CD4-positive, alpha-beta T cell treated with Interleukin-4 for 1 hour (primary cell): ENCODE results near the gene LETMD1.
A peak's percentile ranks its signal among the peaks of the same experiment; 100 is the strongest.
"Not testable (repeated sequence)": the region's sequence is repeated elsewhere in the genome, so short reads cannot be mapped to it uniquely, and the experiment has no call there.

ENCODE experiments used
- DNase-seq, 2 donors: peaks; one replicate each; pipeline ENCODE4 v3.0.0-alpha.2; 2020 to 2022

Gene LETMD1, protein sequence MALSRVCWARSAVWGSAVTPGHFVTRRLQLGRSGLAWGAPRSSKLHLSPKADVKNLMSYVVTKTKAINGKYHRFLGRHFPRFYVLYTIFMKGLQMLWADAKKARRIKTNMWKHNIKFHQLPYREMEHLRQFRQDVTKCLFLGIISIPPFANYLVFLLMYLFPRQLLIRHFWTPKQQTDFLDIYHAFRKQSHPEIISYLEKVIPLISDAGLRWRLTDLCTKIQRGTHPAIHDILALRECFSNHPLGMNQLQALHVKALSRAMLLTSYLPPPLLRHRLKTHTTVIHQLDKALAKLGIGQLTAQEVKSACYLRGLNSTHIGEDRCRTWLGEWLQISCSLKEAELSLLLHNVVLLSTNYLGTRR

DNA sequence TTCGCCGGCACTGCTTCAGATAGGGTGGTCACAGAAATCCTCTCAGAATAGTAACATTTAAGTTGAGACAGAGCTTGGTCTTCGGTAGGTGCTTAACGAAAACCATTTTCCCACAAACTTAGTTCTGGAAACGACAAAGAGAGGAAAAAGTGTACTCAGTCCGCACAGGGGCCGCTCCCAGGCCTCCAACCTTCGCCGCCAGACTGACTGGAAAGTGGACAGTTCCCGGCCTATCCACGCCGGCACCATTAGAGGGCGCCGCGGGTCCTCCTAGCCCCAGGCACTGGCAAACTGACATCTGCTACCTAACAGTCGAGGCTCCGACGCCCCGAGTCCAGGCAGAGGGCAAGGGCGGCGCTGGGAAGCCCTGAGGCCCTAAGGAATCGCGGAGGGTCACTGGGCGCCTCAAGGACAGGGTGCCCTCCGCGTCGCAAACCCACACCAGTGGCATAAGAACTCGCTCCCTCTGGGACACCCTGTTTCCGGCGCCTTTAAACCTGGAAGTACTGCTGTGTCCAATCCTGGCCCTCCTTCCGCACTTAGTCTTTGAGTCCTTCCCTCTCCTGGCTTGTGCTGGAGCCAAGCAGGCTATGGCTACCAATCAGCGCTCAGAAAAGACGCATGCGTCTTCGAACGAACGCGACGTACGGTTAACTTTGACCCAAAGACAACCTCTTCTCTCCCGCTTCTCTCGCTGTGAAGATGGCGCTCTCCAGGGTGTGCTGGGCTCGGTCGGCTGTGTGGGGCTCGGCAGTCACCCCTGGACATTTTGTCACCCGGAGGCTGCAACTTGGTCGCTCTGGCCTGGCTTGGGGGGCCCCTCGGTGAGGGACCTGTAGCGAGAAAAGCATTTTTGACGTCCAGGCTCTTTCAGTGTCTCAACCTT, at the start of gene LETMD1:
Gene LETMD1 (plus strand): TSS at position 673 of the 886 bp plus-strand sequence. CDS start 30 bp downstream, at position 703.
- peak; percentile 96 for DNase-seq

DNA sequence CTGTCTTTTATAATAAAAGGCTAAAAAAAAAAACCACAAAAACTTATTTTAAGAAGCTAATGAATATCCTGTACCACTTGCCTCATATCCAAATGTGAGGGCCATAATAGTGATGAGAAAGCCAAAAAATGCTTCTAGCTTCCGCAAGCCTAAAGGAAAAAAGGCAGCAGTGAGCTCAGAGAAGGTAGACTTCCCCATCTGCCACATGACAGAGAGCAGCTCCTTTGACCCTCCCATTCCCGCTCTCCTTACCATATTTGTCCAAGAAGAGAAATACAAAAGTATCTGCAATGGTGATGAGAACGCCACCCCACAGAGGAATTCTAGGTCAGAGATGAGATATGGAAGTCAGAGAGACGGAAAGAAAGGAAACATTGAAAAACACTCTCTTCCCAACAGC, 49.0 kb upstream of the LETMD1 start:
- no peak for DNase-seq

DNA sequence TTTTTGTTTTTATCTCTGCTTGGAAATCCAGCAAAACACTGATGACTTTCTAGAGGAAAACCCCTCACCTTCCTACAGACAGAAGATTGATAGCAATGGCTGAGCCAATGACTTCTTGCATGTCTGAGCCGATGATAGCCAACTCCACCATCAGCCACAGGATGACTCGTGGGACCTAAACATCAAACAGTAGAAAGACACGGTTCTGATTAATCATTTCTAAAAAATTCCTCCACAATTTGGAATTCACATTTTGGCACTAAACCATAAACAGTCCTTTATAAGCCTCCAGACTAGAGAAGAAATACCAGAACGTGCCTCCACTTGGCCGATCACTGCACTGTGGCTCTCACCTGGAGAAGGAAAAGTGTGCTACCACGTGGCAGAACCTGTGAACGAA, 47.9 kb upstream of the LETMD1 start:
- DNase-seq, result no peak

- no peak for DNase-seq
Measured at GRCh38 chr12:51001799-51002198, 46.3 kb upstream of the LETMD1 start.

DNA sequence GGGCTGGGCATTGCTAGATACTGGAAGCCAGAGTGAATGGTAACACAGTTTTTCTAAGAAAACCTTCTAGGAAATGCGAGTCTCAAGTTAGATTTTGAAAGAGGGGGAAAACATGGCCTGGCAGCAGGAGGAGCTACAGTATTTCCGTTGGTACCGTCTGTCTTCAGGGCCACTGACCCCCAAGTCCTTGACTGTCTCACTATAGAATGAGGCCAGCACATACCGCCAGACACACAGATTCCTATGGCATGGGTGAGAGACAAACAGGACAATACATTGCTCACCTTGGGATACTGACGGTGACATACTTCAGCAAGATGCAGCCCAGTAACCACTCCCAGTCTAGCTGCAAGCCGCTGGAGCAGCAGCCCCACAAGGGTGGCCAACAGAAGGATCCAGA, 43.6 kb upstream of the LETMD1 start:
- DNase-seq, result no peak

- DNase-seq, result no peak
Measured at GRCh38 chr12:51005030-51005429, 43.1 kb upstream of the LETMD1 start.

DNA sequence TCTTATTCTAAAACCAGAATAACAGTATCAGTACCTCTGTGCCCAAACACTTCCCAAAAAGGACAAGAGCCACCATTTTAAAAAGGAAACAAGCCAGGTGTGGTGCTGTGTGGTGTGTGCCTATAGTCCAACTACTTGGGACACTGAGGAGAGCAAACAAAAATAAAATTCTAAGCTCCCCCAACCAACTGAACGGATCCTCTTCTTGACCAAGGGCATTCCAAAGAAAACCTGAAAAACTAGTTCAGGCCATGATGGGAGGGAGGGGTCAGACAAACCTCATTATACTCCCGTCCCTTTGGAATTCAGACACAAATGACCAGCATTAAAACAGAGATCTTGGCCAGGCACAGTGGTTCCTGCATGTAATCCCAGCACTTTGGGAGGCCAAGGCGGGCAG, 42.5 kb upstream of the LETMD1 start:
- no peak for DNase-seq

DNA sequence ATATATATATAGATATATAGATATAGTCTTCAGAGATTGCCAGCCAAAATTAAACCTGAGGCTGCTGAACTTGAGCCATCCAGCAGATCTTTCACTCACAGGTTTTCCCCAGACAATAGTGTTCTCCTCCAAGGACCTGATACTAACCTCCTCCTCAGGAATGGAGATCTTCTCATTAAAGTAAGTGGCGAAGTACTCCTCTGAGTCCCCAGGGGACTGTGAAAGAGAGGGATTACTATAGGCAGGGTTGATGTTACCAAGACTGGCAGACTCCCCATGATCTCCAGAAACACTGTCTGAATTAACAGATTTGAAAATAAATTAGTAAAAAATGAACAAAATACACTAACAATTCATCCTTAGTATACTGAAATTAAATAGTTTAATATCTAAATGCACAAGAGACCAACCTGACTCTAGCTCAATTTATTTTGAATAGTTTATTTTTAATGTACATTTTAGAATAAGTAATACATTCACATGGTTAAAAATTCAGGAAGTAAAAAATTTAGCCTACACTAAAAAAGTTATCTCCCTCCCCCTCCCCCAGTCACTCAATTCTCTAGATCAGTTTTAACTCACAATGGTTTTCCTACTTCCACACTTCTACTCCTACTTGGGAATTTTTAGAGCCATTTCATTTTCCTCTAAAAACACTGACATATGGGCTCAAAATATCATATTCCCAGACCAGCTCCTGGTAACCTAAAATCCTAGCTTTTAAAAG, 39.6 kb upstream of the LETMD1 start:
- no peak for DNase-seq

DNA sequence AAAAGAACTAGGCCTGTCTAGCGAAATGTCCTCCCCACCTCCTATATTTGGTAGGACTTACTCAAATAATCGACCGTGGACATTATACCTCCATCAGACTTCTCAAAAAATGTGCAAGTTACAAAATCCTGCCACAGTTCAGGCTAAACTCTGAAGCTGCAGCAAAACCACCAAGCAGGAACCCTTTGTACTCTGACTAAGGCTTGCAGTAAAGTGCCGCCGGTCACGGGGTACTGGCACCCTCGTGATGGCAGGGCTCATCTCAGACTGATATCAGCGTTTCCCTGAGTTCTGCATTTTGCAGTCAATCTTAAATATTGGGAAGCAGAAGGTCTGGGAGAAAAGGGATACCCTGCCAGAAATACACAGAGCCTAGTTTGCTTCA, 39.1 kb upstream of the LETMD1 start:
- peak; percentile 48 to 74 for DNase-seq

- DNase-seq, result no peak
Measured at GRCh38 chr12:51011955-51012354, 36.2 kb upstream of the LETMD1 start.

- no peak for DNase-seq
Measured at GRCh38 chr12:51012570-51013236, 35.4 kb upstream of the LETMD1 start.

DNA sequence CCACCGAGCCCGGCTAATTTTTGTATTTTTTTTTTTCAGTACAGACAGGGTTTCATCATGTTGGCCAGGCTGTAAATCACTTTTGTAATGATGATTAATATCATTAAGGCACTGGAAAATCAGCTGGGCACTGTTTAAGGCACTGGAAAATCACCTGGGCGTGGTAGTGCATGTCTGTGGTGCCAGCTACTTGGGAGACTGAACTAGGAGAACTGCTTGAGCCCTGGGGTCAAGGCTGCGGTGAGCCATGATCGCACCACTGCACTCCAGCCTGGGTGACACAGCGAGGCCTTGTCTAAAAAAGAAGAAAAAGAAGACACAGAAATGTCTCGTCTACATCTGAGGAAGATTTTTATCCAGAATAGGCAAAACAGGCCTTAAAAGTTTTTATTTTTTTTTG, 34.7 kb upstream of the LETMD1 start:
- DNase-seq, result no peak

DNA sequence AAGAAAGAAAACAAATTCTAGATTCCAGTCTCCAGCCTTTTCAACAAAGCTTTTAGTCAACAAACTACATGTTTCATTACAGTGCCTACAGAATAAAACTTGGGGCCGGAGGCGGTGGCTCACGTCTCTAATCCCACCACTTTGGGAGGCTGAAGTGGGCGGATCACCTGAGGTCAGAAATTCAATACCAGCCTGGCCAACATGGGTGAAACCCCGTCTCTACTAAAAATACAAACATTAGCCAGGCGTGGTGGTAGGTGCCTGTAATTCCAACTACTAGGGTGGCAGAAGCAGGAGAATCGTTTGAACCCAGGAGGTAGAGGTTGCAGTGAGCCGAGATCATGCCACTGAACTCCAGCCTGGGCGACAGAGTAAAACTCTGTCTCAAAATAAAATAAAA, 33.7 kb upstream of the LETMD1 start:
- DNase-seq, result not testable (repeated sequence)

GRCh38 chr12:51017452-51017851, 30.7 kb upstream of the LETMD1 start:
- no peak for DNase-seq

GRCh38 chr12:51018956-51019355, 29.2 kb upstream of the LETMD1 start:
- DNase-seq, result no peak

- DNase-seq, result no peak
Measured at GRCh38 chr12:51019927-51020326, 28.2 kb upstream of the LETMD1 start.

- DNase-seq, result peak in 1 of 2 donors; percentile 11
Measured at GRCh38 chr12:51020448-51021182, 27.5 kb upstream of the LETMD1 start.

- peak in 1 of 2 donors; percentile 5 for DNase-seq
Measured at GRCh38 chr12:51021694-51022093, 26.4 kb upstream of the LETMD1 start.

DNA sequence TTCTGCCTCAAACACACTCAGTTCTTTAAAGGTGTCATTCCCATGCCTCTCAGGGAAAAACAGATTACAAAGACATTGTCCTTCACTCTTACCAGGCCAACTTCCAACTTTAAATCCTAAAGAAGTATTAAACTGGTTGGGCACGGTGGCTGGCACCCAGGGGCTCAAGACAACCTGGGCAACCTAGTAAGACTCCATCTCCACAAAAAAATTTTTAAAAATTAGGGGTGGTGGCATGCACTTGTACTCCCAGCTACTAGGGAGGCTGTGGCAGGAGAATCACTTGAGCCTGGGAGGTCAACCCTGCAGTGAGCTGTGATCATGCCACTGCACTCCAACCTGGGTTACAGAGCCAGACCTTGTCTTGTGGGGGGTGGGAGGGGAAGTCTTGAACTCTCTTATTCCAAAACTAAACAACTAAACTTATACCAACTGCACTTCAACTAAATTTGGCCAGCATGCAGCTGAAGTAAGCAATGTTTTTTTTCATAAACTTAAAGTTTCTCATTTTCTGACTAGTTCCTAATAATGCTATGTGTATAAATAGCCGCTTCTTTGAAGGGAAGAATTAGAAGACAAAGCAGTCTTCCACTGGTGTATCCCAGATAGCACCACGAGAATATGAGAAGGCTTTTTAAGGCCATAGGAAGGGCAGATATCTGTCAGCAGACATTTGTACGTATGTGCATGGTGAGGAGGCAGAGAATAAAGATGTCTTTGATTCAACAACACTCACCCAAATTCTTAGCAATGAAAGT, 24.3 kb upstream of the LETMD1 start:
- DNase-seq, result no peak

DNA sequence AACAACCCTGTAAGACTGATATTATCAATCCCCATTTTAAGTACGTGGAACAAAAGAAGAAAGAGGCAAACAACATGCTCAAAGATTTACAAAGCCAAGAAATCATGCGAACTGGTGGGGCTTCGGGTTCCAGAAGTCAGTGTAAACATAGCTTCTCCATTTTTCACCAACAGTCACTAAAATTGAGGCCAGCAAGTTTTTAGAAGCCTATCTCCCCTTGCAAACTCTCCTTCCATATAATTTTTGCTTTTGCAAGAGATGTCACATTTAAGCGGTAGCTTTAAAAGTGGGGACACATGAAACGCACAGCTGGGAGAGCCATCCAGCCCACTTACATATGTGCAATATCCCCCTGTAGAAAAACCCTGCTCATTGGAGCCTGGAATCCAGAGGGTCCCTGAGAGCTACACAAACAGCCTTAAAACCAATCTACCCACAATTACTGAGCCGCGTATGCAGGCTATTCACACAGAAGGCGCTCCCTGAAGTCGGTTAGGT, 22.7 kb upstream of the LETMD1 start:
- DNase-seq, result no peak
